CD8-positive, alpha-beta memory T cell (primary cell): Measurements from ENCODE around the gene ACSF2. TPM values are rescaled to one million over a fixed set of nuclear protein-coding genes. Genes with fewer than 3 reads are reported as not detected.
A peak's percentile ranks its signal among the peaks of the same experiment; 100 is the strongest.

Source experiments
- CTCF ChIA-PET: fragments of 350-600 bp; sonication (Branson Sonifier 250); formaldehyde crosslinking; loops from one replicate; lab custom pipeline; 2021; ENCODE audit warnings: antibody characterized with exemption; lab: Charles Lee
- POLR2A ChIA-PET: fragments of 350-600 bp; sonication (Branson Sonifier 250); formaldehyde crosslinking; loops from one replicate; lab custom pipeline; 2021; ENCODE audit warnings: antibody characterized with exemption; lab: Charles Lee
- DNase-seq, 5 donors: peaks; one replicate each; pipeline versions ENCODE4 v3.0.0 to v3.0.0-alpha.2; 2020 to 2022; ENCODE audit warnings: mixed read lengths in 1 of 5
- H3K27ac ChIP-seq: one replicate; pipeline ENCODE4 v1.7.0; 2013; ENCODE audit warnings: low read depth, mild to moderate bottlenecking, low read length, moderate library complexity
- H3K27me3 ChIP-seq: 2 replicates; pipeline ENCODE4 v1.7.0; 2013; ENCODE audit warnings: low read length, mild to moderate bottlenecking; ENCODE audit not compliant: insufficient read depth, poor library complexity, severe bottlenecking
- H3K36me3 ChIP-seq: 2 replicates; pipeline ENCODE4 v1.7.0; 2013; ENCODE audit warnings: mild to moderate bottlenecking, low read length, moderate library complexity; ENCODE audit not compliant: insufficient read depth
- H3K4me1 ChIP-seq: 2 replicates; pipeline ENCODE4 v1.7.0; 2013; ENCODE audit warnings: mild to moderate bottlenecking, low read length, moderate library complexity; ENCODE audit not compliant: insufficient read depth
- H3K4me3 ChIP-seq: 2 replicates; pipeline ENCODE4 v1.7.0; 2013; ENCODE audit warnings: mild to moderate bottlenecking, low read length
- H3K9me3 ChIP-seq: 2 replicates; pipeline ENCODE4 v1.7.0; 2013; ENCODE audit warnings: mild to moderate bottlenecking, low read length
- H3K27ac Mint-ChIP-seq, 8 donors: one replicate each; pipeline ENCODE4 v1.8.0; 2020 to 2021; ENCODE audit warnings: mixed read lengths in 8 of 8, mild to moderate bottlenecking in 6 of 8, inconsistent platforms in 3 of 8, moderate library complexity in 3 of 8
- H3K27me3 Mint-ChIP-seq, 2 donors: one replicate each; pipeline ENCODE4 v1.8.0; 2020 to 2021; ENCODE audit warnings: mixed read lengths in 2 of 2, mild to moderate bottlenecking in 1 of 2, moderate library complexity in 1 of 2
- H3K36me3 Mint-ChIP-seq, 3 donors: one replicate each; pipeline ENCODE4 v1.8.0; 2020 to 2021; ENCODE audit warnings: mixed read lengths in 3 of 3, inconsistent platforms in 1 of 3, mild to moderate bottlenecking in 1 of 3
- H3K4me1 Mint-ChIP-seq, 3 donors: one replicate each; pipeline ENCODE4 v1.8.0; 2020 to 2021; ENCODE audit warnings: mixed read lengths in 3 of 3, inconsistent platforms in 1 of 3, mild to moderate bottlenecking in 1 of 3
- H3K4me3 Mint-ChIP-seq, 7 donors: one replicate each; pipeline ENCODE4 v1.8.0; 2020 to 2021; ENCODE audit warnings: mixed read lengths in 7 of 7, mild to moderate bottlenecking in 6 of 7, moderate library complexity in 4 of 7, inconsistent platforms in 2 of 7
- H3K9me3 Mint-ChIP-seq, 5 donors: one replicate each; pipeline ENCODE4 v1.8.0; 2020 to 2022; ENCODE audit warnings: mixed read lengths in 5 of 5, mild to moderate bottlenecking in 3 of 5, moderate library complexity in 2 of 5, inconsistent platforms in 1 of 5
- polyA plus RNA-seq: library from polyadenylated mRNA; unstranded; fragments of 300-500 nt; fragmentation: Illumina TruSeq; gene quantifications from one replicate; pipeline ENCODE4 v1.2.3, GENCODE V29; 2021
- total RNA-seq, 2 experiments: library from RNA; stranded (reverse); gene quantifications; one replicate each; pipeline ENCODE4 v1.2.3, GENCODE V29; 2021

ACSF2 gene
- total and polyA plus RNA-seq, 3 experiments from 2014 or later, result 3.1 to 14.8 (median 12.4) TPM

- Histone ChIP-seq H3K4me1 (no peaks in the 10 kb centered on the region), H3K9me3 (no peaks in the 10 kb centered on the region), H3K36me3 (peaks cover 84% of the 10 kb centered on the region), H3K4me3 (no peak overlapping the region), H3K27me3 (no peaks in the 10 kb centered on the region), H3K27ac (no peak overlapping the region)
- CTCF ChIA-PET, result interaction anchor here (1.6 to 1.8 kb wide), 2 partner anchors 9 to 27 kb away, joined by 7 to 13 read pairs; partner anchors contain the start of gene LRRC59
- Mint-ChIP-seq H3K36me3 (peaks cover 16 to 98% (median 34%) of the 10 kb centered on the region in 3 donors), H3K4me1 (peaks cover 5 to 8% (median 8%) of the 10 kb centered on the region in 3 donors), H3K9me3 (no peaks in the 10 kb centered on the region), H3K27ac (peak overlapping the region in 1 of 8 donors; percentile 11), H3K4me3 (no peak overlapping the region), H3K27me3 (no peaks in the 10 kb centered on the region)
- POLR2A ChIA-PET, result interaction anchor here (1.8 kb wide), 1 partner anchor 9 kb away, joined by 5 read pairs; the partner anchor contains the start of gene LRRC59
- DNase-seq, result no peak
These were observed 37.3 kb upstream of the ACSF2 start for GRCh38 chr17:50388728-50389127.

- no peaks in the 10 kb centered on the region for H3K27me3 ChIP-seq
- POLR2A ChIA-PET, result interaction anchor here (1.8 kb wide), 1 partner anchor 8 kb away, joined by 5 read pairs; the partner anchor contains the start of gene LRRC59
- H3K36me3 ChIP-seq, result peaks cover 85% of the 10 kb centered on the region
- CTCF ChIA-PET, result interaction anchor here (1.8 to 2.1 kb wide), 3 partner anchors 8 to 90 kb away, joined by 5 to 13 read pairs (median 8); partner anchors contain the start of genes LRRC59 and RSAD1
- no peaks in the 10 kb centered on the region for H3K9me3 ChIP-seq
- no peak overlapping the region for H3K4me3 ChIP-seq
- Mint-ChIP-seq H3K36me3 (peaks cover 16 to 98% (median 38%) of the 10 kb centered on the region in 3 donors), H3K4me3 (no peak overlapping the region), H3K27me3 (no peaks in the 10 kb centered on the region), H3K4me1 (peaks cover 9 to 16% (median 15%) of the 10 kb centered on the region in 3 donors), H3K9me3 (no peaks in the 10 kb centered on the region), H3K27ac (no peak overlapping the region)
- H3K4me1 ChIP-seq, result no peaks in the 10 kb centered on the region
- no peak for DNase-seq
- no peak overlapping the region for H3K27ac ChIP-seq
These were observed 36.5 kb upstream of the ACSF2 start for GRCh38 chr17:50389534-50389933.

GRCh38 chr17:50392621-50393020 lies 33.4 kb upstream of the ACSF2 start:
- DNase-seq, result no peak
- CTCF ChIA-PET, result interaction anchor here (0.9 kb wide), 1 partner anchor 9 kb away, joined by 3 read pairs; no protein-coding TSS in a partner anchor
- Mint-ChIP-seq H3K36me3 (peaks cover 4 to 82% (median 22%) of the 10 kb centered on the region in 3 donors), H3K27me3 (no peaks in the 10 kb centered on the region), H3K4me3 (peak overlapping the region in 1 of 7 donors; percentile 37), H3K4me1 (peaks cover 24 to 40% (median 39%) of the 10 kb centered on the region in 3 donors), H3K27ac (no peak overlapping the region), H3K9me3 (no peaks in the 10 kb centered on the region)
- POLR2A ChIA-PET, result interaction anchor here (0.7 kb wide), 1 partner anchor 24 kb away, joined by 4 read pairs; no protein-coding TSS in a partner anchor
- Histone ChIP-seq H3K9me3 (no peaks in the 10 kb centered on the region), H3K27me3 (no peaks in the 10 kb centered on the region), H3K36me3 (peaks cover 61% of the 10 kb centered on the region), H3K4me1 (peaks cover 24% of the 10 kb centered on the region), H3K27ac (no peak overlapping the region), H3K4me3 (no peak overlapping the region)

GRCh38 chr17:50393700-50394099 lies 32.3 kb upstream of the ACSF2 start:
- H3K36me3 ChIP-seq, result peaks cover 55% of the 10 kb centered on the region
- ChIA-PET POLR2A (no interaction called here), CTCF (interaction anchor here (1.5 kb wide), 1 partner anchor 86 kb away, joined by 3 read pairs; no protein-coding TSS in a partner anchor)
- peaks cover 26 to 48% (median 43%) of the 10 kb centered on the region in 3 donors for H3K4me1 Mint-ChIP-seq
- H3K4me1 ChIP-seq, result peaks cover 29% of the 10 kb centered on the region
- no peaks in the 10 kb centered on the region for H3K27me3 ChIP-seq
- H3K4me3 ChIP-seq, result no peak overlapping the region
- no peaks in the 10 kb centered on the region for H3K27me3 Mint-ChIP-seq
- peaks cover 3 to 71% (median 19%) of the 10 kb centered on the region in 3 donors for H3K36me3 Mint-ChIP-seq
- H3K4me3 Mint-ChIP-seq, result peak overlapping the region in 1 of 7 donors; percentile 72
- DNase-seq, result no peak
- H3K9me3 Mint-ChIP-seq, result no peaks in the 10 kb centered on the region
- no peaks in the 10 kb centered on the region for H3K9me3 ChIP-seq
- H3K27ac Mint-ChIP-seq, result peak overlapping the region in 3 of 8 donors; percentile 47 to 60 (median 56)
- H3K27ac ChIP-seq, result no peak overlapping the region

- peaks cover 46% of the 10 kb centered on the region for H3K36me3 ChIP-seq
- ChIA-PET CTCF (interaction anchor here (1.5 kb wide), 1 partner anchor 85 kb away, joined by 3 read pairs; no protein-coding TSS in a partner anchor), POLR2A (no interaction called here)
- H3K4me3 ChIP-seq, result no peak overlapping the region
- H3K4me1 Mint-ChIP-seq, result peaks cover 26 to 48% (median 43%) of the 10 kb centered on the region in 3 donors
- H3K36me3 Mint-ChIP-seq, result peaks cover 3 to 61% (median 19%) of the 10 kb centered on the region in 3 donors
- H3K27ac Mint-ChIP-seq, result peak overlapping the region in 6 of 8 donors; percentile 52 to 90 (median 72)
- H3K9me3 Mint-ChIP-seq, result no peaks in the 10 kb centered on the region
- H3K4me1 ChIP-seq, result peaks cover 29% of the 10 kb centered on the region
- no peaks in the 10 kb centered on the region for H3K27me3 ChIP-seq
- no peak overlapping the region for H3K27ac ChIP-seq
- no peaks in the 10 kb centered on the region for H3K27me3 Mint-ChIP-seq
- H3K4me3 Mint-ChIP-seq, result peak overlapping the region in 6 of 7 donors; percentile 27 to 94 (median 66)
- no peaks in the 10 kb centered on the region for H3K9me3 ChIP-seq
- DNase-seq, result no peak
These were observed 31.3 kb upstream of the ACSF2 start for GRCh38 chr17:50394711-50395110.

GRCh38 chr17:50396261-50397110 lies 29.5 kb upstream of the ACSF2 start:
- peak in 3 of 5 donors; percentile 2 to 12 (median 8) for DNase-seq
- H3K4me1 Mint-ChIP-seq, result peaks cover 26 to 48% (median 43%) of the 10 kb centered on the region in 3 donors
- H3K27ac Mint-ChIP-seq, result peak overlapping the region; percentile 72 to 96 (median 94)
- H3K36me3 Mint-ChIP-seq, result peaks cover 3 to 44% (median 12%) of the 10 kb centered on the region in 3 donors
- peak overlapping the region; percentile 95 for H3K27ac ChIP-seq
- H3K27me3 ChIP-seq, result no peaks in the 10 kb centered on the region
- peak overlapping the region; percentile 95 for H3K4me3 ChIP-seq
- peaks cover 33% of the 10 kb centered on the region for H3K36me3 ChIP-seq
- H3K9me3 ChIP-seq, result no peaks in the 10 kb centered on the region
- ChIA-PET CTCF (interaction anchor here (0.7 to 4.0 kb wide), 36 partner anchors 8 to 195 kb away, joined by 3 to 57 read pairs (median 7); partner anchors contain the start of genes ACSF2, COL1A1, EME1 and MRPL27), POLR2A (interaction anchor here (0.5 to 1.5 kb wide), 14 partner anchors 8 to 535 kb away, joined by 3 to 8 read pairs (median 4); partner anchors contain the start of genes ACSF2, ITGA3 and XYLT2)
- no peaks in the 10 kb centered on the region for H3K27me3 Mint-ChIP-seq
- H3K9me3 Mint-ChIP-seq, result no peaks in the 10 kb centered on the region
- H3K4me1 ChIP-seq, result peaks cover 29% of the 10 kb centered on the region
- peak overlapping the region; percentile 84 to 95 (median 93) for H3K4me3 Mint-ChIP-seq

- peaks cover 0 to 36% (median 12%) of the 10 kb centered on the region in 3 donors for H3K36me3 Mint-ChIP-seq
These were observed 28.7 kb upstream of the ACSF2 start, which contains the start of gene LRRC59 for GRCh38 chr17:50397111-50397918. Gene LRRC59, minus strand, starts transcription at chr17:50397523. Its CDS starts 206 bp downstream, at chr17:50397317.

More at GRCh38 chr17:50397111-50397918, 28.7 kb upstream of the ACSF2 start, which contains the start of gene LRRC59:
- peak; percentile 90 to 95 (median 91) for DNase-seq
- CTCF ChIA-PET, result interaction anchor here (0.7 to 4.0 kb wide), 37 partner anchors 9 to 308 kb away, joined by 3 to 57 read pairs (median 6); partner anchors contain the start of genes ACSF2, COL1A1, EME1 and MRPL27
- Histone ChIP-seq H3K4me3 (peak within 1 kb of the TSS; percentile 95), H3K27ac (peak within 1 kb of the TSS; percentile 95), H3K4me1 (peaks cover 29% of the 10 kb centered on the region), H3K27me3 (no peaks in the 10 kb centered on the region), H3K36me3 (peaks cover 26% of the 10 kb centered on the region), H3K9me3 (no peaks in the 10 kb centered on the region)
- no peaks in the 10 kb centered on the region for H3K9me3 Mint-ChIP-seq
- peak within 1 kb of the TSS; percentile 84 to 95 (median 93) for H3K4me3 Mint-ChIP-seq
- peak within 1 kb of the TSS; percentile 72 to 96 (median 94) for H3K27ac Mint-ChIP-seq
- POLR2A ChIA-PET, result interaction anchor here (0.6 to 1.5 kb wide), 12 partner anchors 9 to 534 kb away, joined by 3 to 7 read pairs (median 4); partner anchors contain the start of genes ACSF2 and XYLT2
- no peaks in the 10 kb centered on the region for H3K27me3 Mint-ChIP-seq
- peaks cover 26 to 48% (median 43%) of the 10 kb centered on the region in 3 donors for H3K4me1 Mint-ChIP-seq
